Urinary bladder (tissue), 4 donors: ENCODE results near the gene MRPS6. TPM values are rescaled to one million over a fixed set of nuclear protein-coding genes. Genes with fewer than 3 reads are reported as not detected.

Experiments
- DNase-seq: peaks from one replicate; pipeline ENCODE4 v3.0.0-alpha.2; 2015; ENCODE audit errors: extremely low spot score
- H3K27ac ChIP-seq: one replicate; pipeline ENCODE4 v1.5.1; 2013; ENCODE audit warnings: low read depth, mild to moderate bottlenecking, moderate library complexity
- H3K36me3 ChIP-seq: one replicate; pipeline ENCODE4 v1.6.1; 2013; ENCODE audit warnings: mild to moderate bottlenecking, moderate library complexity; ENCODE audit not compliant: insufficient read depth
- H3K4me1 ChIP-seq: one replicate; pipeline ENCODE4 v1.6.1; 2013; ENCODE audit warnings: mild to moderate bottlenecking, moderate library complexity; ENCODE audit not compliant: insufficient read depth
- H3K4me3 ChIP-seq: one replicate; pipeline ENCODE4 v1.5.1; 2013; ENCODE audit warnings: low read depth, low read length
- WGBS: extraction: QIAGEN DNeasy Blood & Tissue Kit; methylation state at CpG from one replicate; pipeline ENCODE4 v1.1.7; 2013; 5-methylcytosine and 5-hydroxymethylcytosine counted together
- polyA plus RNA-seq: library from polyadenylated mRNA; stranded (reverse); fragments of 200-250 nt; gene quantifications from one replicate; pipeline ENCODE4 v1.2.3, GENCODE V29; 2013
- total RNA-seq: library from RNA; depleted of rRNA; stranded (reverse); fragments of >200 nt; gene quantifications from one replicate; pipeline ENCODE4 v1.2.3, GENCODE V29; 2014
- donor health status: healthy with polysubstance abuse.
- donor health status: healthy.

MRPS6 gene
- total and polyA plus RNA-seq, 2 donors, result 14.2 to 60.7 TPM

DNA sequence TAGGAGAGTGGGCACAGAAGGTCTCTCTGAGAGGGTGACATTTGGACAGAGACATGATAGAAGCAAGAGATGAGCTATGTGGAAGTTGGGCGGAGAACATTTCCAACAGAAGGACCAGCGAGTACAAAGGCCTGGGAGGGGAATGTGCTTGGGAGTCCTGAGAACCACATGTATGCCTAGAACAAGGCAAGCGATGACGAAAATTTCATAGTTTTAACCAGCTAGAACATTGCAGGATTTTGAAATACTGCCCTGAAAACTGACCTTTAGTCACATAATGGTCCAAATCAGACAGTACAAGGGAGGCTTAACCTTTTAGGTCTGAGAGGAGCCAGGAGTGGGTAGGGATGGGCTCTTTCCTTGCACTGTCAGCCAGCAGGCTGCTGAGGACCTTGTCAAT, 68.0 kb downstream of the MRPS6 start:
- no peak for DNase-seq

DNA sequence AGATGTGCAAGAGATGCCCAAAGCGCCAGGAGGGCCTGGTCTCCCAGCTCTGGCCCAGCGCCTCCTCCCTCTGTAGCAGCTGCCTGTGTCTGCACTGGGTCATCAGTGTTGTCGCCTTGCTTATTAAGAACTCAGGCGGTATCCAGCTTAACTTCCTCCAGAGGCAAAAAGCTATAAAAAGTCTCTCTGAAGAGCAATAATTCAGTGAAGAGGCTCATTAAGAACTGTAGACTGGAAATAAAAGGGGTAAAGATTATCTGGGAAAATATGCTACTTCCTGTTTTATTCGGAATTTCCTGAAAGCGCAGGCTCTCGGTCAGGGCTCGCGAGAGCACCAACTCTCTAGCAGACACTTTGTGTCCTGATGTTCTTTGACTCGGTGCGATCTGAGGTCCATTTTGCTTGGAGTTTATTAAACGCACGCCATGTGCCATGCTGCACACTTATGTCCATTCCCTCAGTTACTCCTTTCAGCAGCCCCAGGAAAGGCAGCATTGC, 70.4 kb downstream of the MRPS6 start:
- DNase-seq, result no peak
- 85% methylated on average over 13 of the region's 13 CpGs for WGBS

More for the DNA sequence above, 68.0 kb downstream of the MRPS6 start:
- H3K4me1 ChIP-seq, result no peaks in the 10 kb centered on the region
- 97% methylated on average over 4 of the region's 4 CpGs for WGBS
- no peak overlapping the region for H3K4me3 ChIP-seq
- H3K36me3 ChIP-seq, result no peaks in the 10 kb centered on the region
- H3K27ac ChIP-seq, result no peak overlapping the region

DNA sequence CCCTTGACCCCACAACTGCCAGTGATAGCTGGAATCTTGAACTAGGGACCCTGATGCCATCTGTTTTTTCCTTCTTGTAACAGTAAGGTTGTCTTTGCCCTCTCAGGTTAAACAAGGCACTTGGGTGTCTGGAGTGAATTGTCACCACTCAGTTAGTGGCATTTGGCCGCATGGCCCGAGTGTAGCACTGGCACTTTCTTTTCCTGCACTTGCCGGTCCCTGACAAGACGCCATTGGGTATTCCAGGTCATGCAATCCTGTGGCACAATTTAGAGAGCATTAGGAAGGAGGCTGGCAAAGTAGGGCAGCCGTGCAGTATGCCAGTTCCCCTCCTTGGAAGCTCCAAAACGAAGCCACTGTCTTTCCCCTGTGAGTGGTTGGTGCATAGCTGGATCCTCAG, 70.8 kb downstream of the MRPS6 start:
- no peak overlapping the region for H3K4me3 ChIP-seq
- H3K36me3 ChIP-seq, result no peaks in the 10 kb centered on the region
- DNase-seq, result no peak
- H3K4me1 ChIP-seq, result no peaks in the 10 kb centered on the region
- WGBS, result 94% methylated on average over 6 of the region's 6 CpGs
- H3K27ac ChIP-seq, result no peak overlapping the region

More for the DNA sequence above, 70.4 kb downstream of the MRPS6 start:
- H3K27ac ChIP-seq, result no peak overlapping the region
- H3K36me3 ChIP-seq, result no peaks in the 10 kb centered on the region
- H3K4me1 ChIP-seq, result no peaks in the 10 kb centered on the region
- H3K4me3 ChIP-seq, result no peak overlapping the region

DNA sequence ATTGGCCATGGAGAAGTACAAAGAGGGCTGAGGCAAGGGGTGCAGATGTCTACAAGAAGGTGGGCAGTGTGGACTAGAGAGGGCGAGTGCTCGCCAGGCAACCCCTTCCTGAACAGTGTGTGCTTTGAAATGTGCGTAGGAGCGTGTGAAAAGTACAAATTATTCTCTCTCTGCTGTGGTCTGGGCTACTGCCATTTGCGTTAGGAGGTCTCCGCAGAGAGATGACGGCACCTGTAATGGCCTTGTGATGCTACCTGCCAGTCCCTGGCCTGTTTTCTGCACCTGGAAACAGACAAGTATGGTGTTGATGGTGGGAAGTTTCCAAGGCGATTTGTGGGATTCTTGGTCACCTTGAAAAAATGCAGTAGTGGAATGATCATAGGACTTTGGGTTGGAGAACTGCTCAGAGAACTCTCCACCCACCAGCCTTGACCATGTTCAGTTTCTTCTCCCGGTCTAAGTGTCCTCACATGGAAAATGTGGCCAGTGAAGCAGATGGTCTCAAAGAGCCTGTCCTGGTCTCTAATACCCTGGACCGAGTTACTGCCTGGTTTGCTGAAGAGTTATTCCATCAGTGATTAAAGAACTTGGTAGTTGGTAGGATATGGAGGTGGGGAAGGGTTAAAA, 74.5 kb downstream of the MRPS6 start:
- WGBS, result 90% methylated on average over 10 of the region's 10 CpGs
- no peak for DNase-seq
- Histone ChIP-seq H3K27ac (no peak overlapping the region), H3K36me3 (no peaks in the 10 kb centered on the region), H3K4me1 (no peaks in the 10 kb centered on the region), H3K4me3 (no peak overlapping the region)

DNA sequence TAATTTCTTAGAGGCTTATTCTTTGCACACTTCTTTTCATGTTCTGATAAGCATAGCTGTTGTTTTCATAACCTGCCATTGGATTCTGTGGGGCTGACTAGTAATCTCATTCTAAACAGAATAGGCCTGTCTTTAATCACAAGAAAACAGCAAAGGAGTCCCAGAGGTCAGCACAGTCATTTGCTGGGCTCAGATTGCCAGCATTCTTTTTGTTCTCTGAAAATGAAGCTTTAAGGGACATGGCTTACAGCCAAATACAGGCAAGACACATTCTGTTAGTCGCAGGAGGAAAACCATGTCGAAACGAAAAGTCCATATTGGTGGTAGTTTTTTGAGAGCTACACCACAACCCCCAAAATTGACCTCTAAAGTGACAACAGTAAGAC, 75.0 kb downstream of the MRPS6 start:
- DNase-seq, result no peak
- Histone ChIP-seq H3K4me3 (no peak overlapping the region), H3K4me1 (no peaks in the 10 kb centered on the region), H3K36me3 (no peaks in the 10 kb centered on the region), H3K27ac (no peak overlapping the region)
- WGBS, result 44% methylated on average over 3 of the region's 3 CpGs

DNA sequence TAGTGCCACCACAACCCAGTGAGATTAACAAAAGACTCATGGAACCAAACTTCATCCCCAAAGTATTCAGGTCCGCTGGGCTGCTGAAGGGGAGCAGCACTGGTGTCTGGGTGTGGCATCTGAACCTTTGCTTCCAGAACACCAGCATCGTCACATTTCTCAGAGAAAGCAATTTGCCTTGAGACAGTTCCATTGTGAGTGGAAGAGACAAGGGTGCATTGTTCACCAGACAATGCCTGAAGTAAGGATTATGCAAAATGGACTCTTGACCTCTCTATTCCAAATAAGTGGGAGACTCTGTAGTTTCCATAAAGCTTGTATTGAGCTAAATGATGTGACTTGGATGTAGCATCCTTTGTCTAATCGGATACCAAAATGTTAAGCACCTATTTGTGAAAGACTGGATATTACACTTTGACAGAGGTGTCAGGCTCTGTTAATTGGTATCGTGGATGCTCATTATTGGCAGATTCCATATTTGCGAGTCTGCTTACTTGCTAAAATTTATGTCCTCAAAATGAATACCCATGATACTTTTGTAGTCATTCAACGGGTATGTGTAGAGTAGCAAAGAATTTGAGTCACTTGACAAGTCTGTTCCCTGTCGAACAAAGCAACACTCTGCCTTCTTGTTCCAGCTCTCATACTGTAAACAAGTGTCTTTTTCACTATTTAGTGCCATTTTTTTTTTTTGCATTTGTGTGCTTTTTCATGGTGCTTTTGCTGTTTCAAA, 75.6 kb downstream of the MRPS6 start:
- no peaks in the 10 kb centered on the region for H3K4me1 ChIP-seq
- 88% methylated on average over 7 of the region's 7 CpGs for WGBS

DNA sequence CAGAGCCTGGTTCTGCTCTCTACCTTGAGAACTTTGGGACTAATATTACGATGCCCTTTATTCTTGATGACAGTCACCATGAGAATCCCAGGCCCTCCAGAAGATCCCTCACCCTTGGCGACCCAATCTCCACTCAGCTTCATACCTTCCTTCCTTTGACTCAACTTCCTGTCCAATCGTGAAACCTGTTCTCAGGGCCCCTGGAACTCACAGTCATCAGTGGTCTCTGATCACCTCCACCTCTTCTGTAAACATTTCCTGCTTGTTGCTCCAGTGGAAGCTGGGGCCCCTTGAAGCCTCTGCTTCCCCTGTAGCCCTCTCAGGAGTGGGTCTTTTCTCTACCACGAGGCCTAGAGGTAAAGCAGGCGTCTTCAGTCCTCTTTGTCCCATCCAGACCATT, 79.1 kb downstream of the MRPS6 start:
- DNase-seq, result no peak
- no peaks in the 10 kb centered on the region for H3K36me3 ChIP-seq
- 91% methylated on average over 5 of the region's 5 CpGs for WGBS
- H3K4me1 ChIP-seq, result no peaks in the 10 kb centered on the region
- no peak overlapping the region for H3K4me3 ChIP-seq
- no peak overlapping the region for H3K27ac ChIP-seq

More for the DNA sequence above, 75.6 kb downstream of the MRPS6 start:
- Histone ChIP-seq H3K4me3 (no peak overlapping the region), H3K36me3 (no peaks in the 10 kb centered on the region), H3K27ac (no peak overlapping the region)
- DNase-seq, result no peak

DNA sequence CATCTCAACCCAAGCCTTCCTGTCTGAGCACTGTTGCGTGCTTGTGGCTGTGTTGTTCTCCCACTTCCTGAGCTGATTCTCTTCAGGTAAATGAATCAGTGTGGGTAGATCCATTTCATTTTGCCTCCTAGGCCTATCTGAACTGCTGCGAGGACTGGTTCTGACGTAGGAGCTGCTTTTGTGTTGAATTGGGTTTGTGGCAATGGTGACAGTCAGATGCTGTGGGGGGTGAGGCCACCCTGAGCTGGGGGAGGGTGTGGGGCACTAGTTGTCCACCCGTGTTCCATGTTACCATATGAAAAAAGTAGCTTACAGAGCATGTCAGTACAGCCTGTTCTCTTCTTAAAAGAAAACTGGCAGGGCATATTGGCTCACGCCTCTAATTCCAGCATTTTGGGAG, 81.5 kb downstream of the MRPS6 start:
- Histone ChIP-seq H3K36me3 (peaks cover under 1% of the 10 kb centered on the region), H3K27ac (no peak overlapping the region), H3K4me1 (no peaks in the 10 kb centered on the region), H3K4me3 (no peak overlapping the region)
- no peak for DNase-seq
- WGBS, result 94% methylated on average over 5 of the region's 5 CpGs

DNA sequence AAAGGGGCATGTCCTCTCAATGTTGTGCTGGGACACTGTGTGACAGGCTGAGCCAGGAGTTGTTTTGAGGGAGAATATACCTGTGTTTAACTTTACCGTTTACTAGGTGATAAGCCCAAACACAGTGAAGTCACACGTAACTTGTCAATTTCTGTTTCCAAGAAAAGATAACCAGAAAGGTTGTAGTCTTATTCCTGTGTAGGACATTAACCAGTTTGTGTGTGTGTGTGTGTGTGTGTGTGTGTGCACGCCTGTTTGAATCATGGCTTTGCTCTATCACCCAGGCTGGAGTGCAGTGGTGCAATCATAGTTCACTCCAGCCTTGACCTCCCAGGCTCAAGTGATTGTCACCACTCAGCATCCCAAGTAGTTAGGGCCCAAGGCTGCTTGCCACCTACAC, 83.6 kb downstream of the MRPS6 start:
- no peak for DNase-seq
- 74% methylated on average over 3 of the region's 3 CpGs for WGBS
- H3K27ac ChIP-seq, result no peak overlapping the region
- no peak overlapping the region for H3K4me3 ChIP-seq
- peaks cover 4% of the 10 kb centered on the region for H3K36me3 ChIP-seq
- no peaks in the 10 kb centered on the region for H3K4me1 ChIP-seq

DNA sequence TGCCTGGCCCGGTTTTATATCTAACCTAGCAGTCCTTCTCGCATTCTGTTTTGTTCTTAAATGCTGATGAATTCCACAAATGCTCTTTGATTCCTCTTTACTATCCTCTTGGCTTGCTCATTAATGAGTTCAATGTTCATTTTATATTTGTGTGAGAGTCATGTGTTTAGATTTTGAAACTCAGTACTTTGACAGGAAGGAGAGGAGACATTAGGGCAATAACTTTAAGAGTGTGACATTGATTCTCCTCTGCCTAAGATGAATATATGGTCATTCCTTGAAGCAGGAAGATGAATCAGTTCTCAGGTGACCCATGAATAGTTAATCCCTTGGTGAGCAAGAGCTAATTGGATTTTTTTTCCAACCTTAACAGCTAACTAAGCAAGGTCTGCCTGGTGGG, 84.1 kb downstream of the MRPS6 start:
- 74% methylated on average over 2 of the region's 2 CpGs for WGBS
- Histone ChIP-seq H3K36me3 (peaks cover 4% of the 10 kb centered on the region), H3K4me3 (no peak overlapping the region), H3K27ac (no peak overlapping the region), H3K4me1 (no peaks in the 10 kb centered on the region)
- no peak for DNase-seq

DNA sequence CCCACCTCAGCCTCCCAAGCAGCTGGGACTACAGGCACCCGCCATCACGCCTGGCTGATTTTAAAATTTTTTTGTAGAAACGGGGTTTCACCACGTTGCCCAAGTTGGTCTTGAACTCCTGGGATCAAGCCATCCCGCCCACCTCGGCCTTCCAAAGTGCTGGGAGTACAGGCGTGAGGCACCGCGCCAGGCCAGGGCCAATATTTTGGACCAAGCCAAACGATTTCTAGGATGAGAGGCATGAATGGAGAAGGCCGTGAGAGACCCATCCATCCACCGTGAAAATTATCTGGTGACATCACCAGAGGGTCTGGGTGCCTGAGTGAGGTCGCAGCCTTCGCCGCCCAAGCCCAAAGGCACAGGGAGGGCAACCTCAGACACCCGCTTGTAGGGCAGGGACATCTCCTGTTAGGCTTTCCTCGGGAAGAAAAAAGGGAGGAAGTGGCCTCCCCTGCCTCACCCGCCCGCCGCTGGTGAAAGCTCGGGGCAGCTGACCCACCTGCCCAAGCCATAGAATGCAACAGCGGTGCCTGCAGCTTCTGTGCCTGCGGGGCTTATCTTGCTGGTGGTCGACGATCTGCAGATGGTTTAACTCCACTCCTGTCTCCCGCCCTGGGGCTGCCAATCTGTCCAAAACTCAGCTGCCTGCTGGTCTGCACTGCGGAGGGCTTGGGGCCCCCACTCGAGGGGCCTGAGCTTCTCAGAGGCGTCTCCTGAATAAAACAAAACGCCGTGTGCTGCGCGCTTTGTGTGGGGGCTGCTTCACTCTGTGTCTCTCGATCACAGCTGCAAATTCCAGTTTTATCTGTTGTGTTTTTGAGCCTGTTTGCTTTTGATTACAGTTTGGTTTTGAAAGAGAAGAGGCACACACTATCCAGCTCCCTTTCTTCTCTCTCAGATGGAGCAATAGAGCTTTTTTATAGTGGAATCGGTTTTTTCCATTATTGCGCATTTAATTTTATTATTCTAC, 85.8 kb downstream of the MRPS6 start:
- H3K4me1 ChIP-seq, result no peaks in the 10 kb centered on the region
- WGBS, result 80% methylated on average over 36 of the region's 36 CpGs
- H3K36me3 ChIP-seq, result peaks cover 4% of the 10 kb centered on the region
- no peak overlapping the region for H3K27ac ChIP-seq
- no peak overlapping the region for H3K4me3 ChIP-seq
- DNase-seq, result no peak

DNA sequence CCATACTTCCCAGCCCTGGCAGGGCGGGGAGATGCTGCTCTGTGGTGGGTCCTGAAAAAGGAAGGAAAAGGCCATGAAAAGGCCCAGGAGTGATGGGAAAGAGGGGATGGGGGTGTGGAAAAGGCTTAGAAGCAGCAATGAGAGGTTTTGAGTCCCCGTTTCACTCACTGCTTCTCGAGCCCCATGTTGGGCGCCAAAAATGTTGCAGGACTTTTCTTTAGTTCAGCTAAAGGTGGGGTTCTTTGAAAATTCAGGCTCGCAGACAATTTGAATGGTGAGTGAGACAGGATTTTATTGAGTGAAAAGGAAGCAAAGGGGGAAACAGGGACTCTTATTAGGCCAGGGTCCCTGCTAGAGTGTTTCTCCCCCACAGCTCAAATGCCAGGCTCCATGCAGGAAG, 93.1 kb downstream of the MRPS6 start:
- no peak overlapping the region for H3K27ac ChIP-seq
- no peaks in the 10 kb centered on the region for H3K36me3 ChIP-seq
- H3K4me1 ChIP-seq, result no peaks in the 10 kb centered on the region
- 89% methylated on average over 5 of the region's 5 CpGs for WGBS
- no peak for DNase-seq
- H3K4me3 ChIP-seq, result no peak overlapping the region

DNA sequence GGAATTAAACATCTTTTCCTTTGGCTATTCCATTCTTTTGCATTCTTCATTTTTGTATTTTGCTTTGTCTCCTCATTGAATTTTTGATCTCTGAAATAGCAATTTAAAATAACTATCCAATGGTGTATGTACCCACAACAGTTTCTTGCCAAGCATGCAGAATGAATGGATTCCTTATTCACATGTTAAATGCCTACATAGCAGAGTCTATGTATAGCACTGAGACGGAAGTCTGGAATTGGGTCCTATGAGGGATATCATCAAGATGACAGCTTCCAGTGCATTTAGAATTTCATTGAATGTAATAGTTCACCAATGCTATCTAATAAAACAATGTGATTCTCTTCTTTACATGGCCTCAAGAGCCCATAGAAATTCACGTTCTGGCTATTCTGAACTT, 97.5 kb downstream of the MRPS6 start:
- H3K27ac ChIP-seq, result no peak overlapping the region
- 90% methylated on average over 2 of the region's 2 CpGs for WGBS
- no peak overlapping the region for H3K4me3 ChIP-seq
- H3K36me3 ChIP-seq, result no peaks in the 10 kb centered on the region
- DNase-seq, result no peak
- no peaks in the 10 kb centered on the region for H3K4me1 ChIP-seq
